Sigmoid colon (tissue), 4 donors: ENCODE data around the gene AP1M1.

Experiments used
- EP300 ChIP-seq, 4 donors: sonication (generic); formaldehyde crosslinking; IDR thresholded peaks; one replicate each; pipeline ENCODE4 v1.6.1; 2017; ENCODE audit warnings: antibody characterized with exemption in 4 of 4
- POLR2AphosphoS5 ChIP-seq, 4 donors: sonication (generic); formaldehyde crosslinking; IDR thresholded peaks; one replicate each; pipeline ENCODE4 v1.6.1; 2017; ENCODE audit warnings: antibody characterized with exemption in 4 of 4

DNA sequence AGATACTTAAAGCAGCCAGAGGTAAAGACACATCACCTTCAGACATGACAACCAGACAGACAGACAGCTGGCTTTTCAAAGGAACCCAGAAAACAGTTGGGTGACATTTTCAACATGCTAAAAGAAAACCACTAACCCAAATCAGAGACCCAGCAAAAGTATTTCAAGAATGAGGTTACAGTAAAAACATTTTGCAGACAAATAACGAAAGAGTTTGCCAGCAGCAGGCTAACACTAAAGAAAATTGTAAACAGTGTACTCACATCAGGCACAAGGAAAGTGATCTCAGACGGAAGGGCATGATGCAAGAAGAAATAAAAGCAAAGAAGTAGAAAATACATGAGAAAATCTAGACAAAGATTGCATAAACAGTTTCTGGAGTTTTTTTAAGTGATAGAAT is 46.4 kb downstream of the AP1M1 start:
- TF ChIP-seq EP300 (IDR thresholded peaks at IDR 0.05) (no peak), POLR2AphosphoS5 (IDR thresholded peaks at IDR 0.05) (no peak)
